Activated CD4-positive, CD25-positive, alpha-beta regulatory T cell (primary cell): ENCODE data around the gene NEURL1B.
"Not testable (repeated sequence)": the region's sequence is repeated elsewhere in the genome, so short reads cannot be mapped to it uniquely, and the experiment has no call there.

ENCODE experiments used
- DNase-seq, 4 experiments: peaks; one replicate each; lab custom pipeline; 2025; lab: John Stamatoyannopoulos, UW

Gene NEURL1B

GRCh38 chr5:172640822-172641358 is at the start of gene NEURL1B:
NEURL1B (plus strand) TSS chr5:172641263; CDS start chr5:172641407, 144 bp downstream.
- DNase-seq = no peak

GRCh38 chr5:172591636-172592035 is 49.4 kb upstream of the NEURL1B start:
- DNase-seq = no peak

GRCh38 chr5:172592881-172593280 is 48.2 kb upstream of the NEURL1B start:
- no peak for DNase-seq

GRCh38 chr5:172593306-172593705 is 47.8 kb upstream of the NEURL1B start:
- no peak for DNase-seq

- no peak for DNase-seq
Measured at GRCh38 chr5:172593721-172594235, 47.3 kb upstream of the NEURL1B start.

GRCh38 chr5:172594431-172594830 is 46.6 kb upstream of the NEURL1B start:
- DNase-seq = no peak

GRCh38 chr5:172594867-172595466 is 46.1 kb upstream of the NEURL1B start:
- DNase-seq = no peak

- DNase-seq = no peak
Measured at GRCh38 chr5:172595596-172596455, 45.2 kb upstream of the NEURL1B start.

- DNase-seq = no peak
Measured at GRCh38 chr5:172596638-172597231, 44.3 kb upstream of the NEURL1B start.

GRCh38 chr5:172597755-172598155 is 43.3 kb upstream of the NEURL1B start:
- no peak for DNase-seq

GRCh38 chr5:172598251-172599203 is 42.5 kb upstream of the NEURL1B start:
- no peak for DNase-seq

- DNase-seq = no peak
Measured at GRCh38 chr5:172599204-172599567, 41.9 kb upstream of the NEURL1B start.

- no peak for DNase-seq
Measured at GRCh38 chr5:172600571-172600970, 40.5 kb upstream of the NEURL1B start.

- DNase-seq = not testable (repeated sequence)
Measured at GRCh38 chr5:172601576-172601975, 39.5 kb upstream of the NEURL1B start.

GRCh38 chr5:172602783-172603231 is 38.3 kb upstream of the NEURL1B start:
- DNase-seq = no peak

- DNase-seq = no peak
Measured at GRCh38 chr5:172603251-172603806, 37.7 kb upstream of the NEURL1B start.

GRCh38 chr5:172605466-172605865 is 35.6 kb upstream of the NEURL1B start:
- no peak for DNase-seq

- no peak for DNase-seq
Measured at GRCh38 chr5:172606156-172606785, 34.8 kb upstream of the NEURL1B start.

GRCh38 chr5:172607213-172607793 is 33.8 kb upstream of the NEURL1B start:
- DNase-seq = no peak

- DNase-seq = no peak
Measured at GRCh38 chr5:172608773-172609172, 32.3 kb upstream of the NEURL1B start.
